Measurements from ENCODE around the gene GYG2.
"Not testable (repeated sequence)": the region's sequence is repeated elsewhere in the genome, so short reads cannot be mapped to it uniquely, and the experiment has no call there.

The GYG2 gene

GRCh38 chrX:2828344-2828958, at the start of gene GYG2:
TSS of gene GYG2 (plus strand) at chrX:2828930. CDS start at chrX:2830189, 1,259 bp downstream.
- DNase-seq (ENCODE audit: low read depth, low spot score): no peak

- DNase-seq (ENCODE audit: low read depth, low spot score): not testable (repeated sequence)
Observed at GRCh38 chrX:2780472-2781225, 48.1 kb upstream of the GYG2 start.

- no peak for DNase-seq (ENCODE audit: low read depth, low spot score)
Observed at GRCh38 chrX:2781226-2781571, 47.5 kb upstream of the GYG2 start.

GRCh38 chrX:2781698-2782097, 47.0 kb upstream of the GYG2 start:
- DNase-seq (ENCODE audit: low read depth, low spot score): no peak

GRCh38 chrX:2782171-2782570, 46.6 kb upstream of the GYG2 start:
- DNase-seq (ENCODE audit: low read depth, low spot score): no peak

- DNase-seq (ENCODE audit: low read depth, low spot score): no peak
Observed at GRCh38 chrX:2782778-2783177, 46.0 kb upstream of the GYG2 start.

- DNase-seq (ENCODE audit: low read depth, low spot score): no peak
Observed at GRCh38 chrX:2784026-2784425, 44.7 kb upstream of the GYG2 start.

GRCh38 chrX:2785538-2785937, 43.2 kb upstream of the GYG2 start:
- DNase-seq (ENCODE audit: low read depth, low spot score): no peak

- no peak for DNase-seq (ENCODE audit: low read depth, low spot score)
Observed at GRCh38 chrX:2788980-2789379, 39.8 kb upstream of the GYG2 start.

GRCh38 chrX:2789569-2789968, 39.2 kb upstream of the GYG2 start:
- no peak for DNase-seq (ENCODE audit: low read depth, low spot score)

- no peak for DNase-seq (ENCODE audit: low read depth, low spot score)
Observed at GRCh38 chrX:2793752-2794151, 35.0 kb upstream of the GYG2 start.

- no peak for DNase-seq (ENCODE audit: low read depth, low spot score)
Observed at GRCh38 chrX:2794336-2794735, 34.4 kb upstream of the GYG2 start.

- not testable (repeated sequence) for DNase-seq (ENCODE audit: low read depth, low spot score)
Observed at GRCh38 chrX:2796808-2797207, 31.9 kb upstream of the GYG2 start.

GRCh38 chrX:2799369-2799768, 29.4 kb upstream of the GYG2 start:
- DNase-seq (ENCODE audit: low read depth, low spot score): no peak

GRCh38 chrX:2799980-2800379, 28.8 kb upstream of the GYG2 start:
- not testable (repeated sequence) for DNase-seq (ENCODE audit: low read depth, low spot score)

GRCh38 chrX:2801223-2801622, 27.5 kb upstream of the GYG2 start:
- DNase-seq (ENCODE audit: low read depth, low spot score): no peak

- DNase-seq (ENCODE audit: low read depth, low spot score): not testable (repeated sequence)
Observed at GRCh38 chrX:2802376-2803090, 26.2 kb upstream of the GYG2 start.

- not testable (repeated sequence) for DNase-seq (ENCODE audit: low read depth, low spot score)
Observed at GRCh38 chrX:2803486-2803885, 25.2 kb upstream of the GYG2 start.

- not testable (repeated sequence) for DNase-seq (ENCODE audit: low read depth, low spot score)
Observed at GRCh38 chrX:2804106-2804843, 24.5 kb upstream of the GYG2 start.

- peak; percentile 47 for DNase-seq (ENCODE audit: low read depth, low spot score)
Observed at GRCh38 chrX:2804858-2805257, 23.9 kb upstream of the GYG2 start.

- DNase-seq (ENCODE audit: low read depth, low spot score): no peak
Observed at GRCh38 chrX:2811271-2811670, 17.5 kb upstream of the GYG2 start.
